HL-60/S4 treated with retinoic acid at 250 ng/mL for 4 days and 3 days (cell line): ENCODE data around the gene CA5B.
"Not testable (repeated sequence)": the region's sequence is repeated elsewhere in the genome, so short reads cannot be mapped to it uniquely, and the experiment has no call there.

Source experiments
- in situ Hi-C: fragments of 300-500 bp; cut with MboI; formaldehyde crosslinking; loops from 2 replicates; pipeline ENCODE4 v1.7.0; 2022; ENCODE audit warnings: low sequenced_read_pairs

CA5B gene

GRCh38 chrX:15737959-15738902 lies at the start of gene CA5B:
Gene CA5B (plus strand): TSS chrX:15738270. CDS start chrX:15750024, 11,754 bp downstream.
- in situ Hi-C loops = no loop called here

- in situ Hi-C loops = no loop called here
These were observed 43.1 kb upstream of the CA5B start for GRCh38 chrX:15694941-15695451.

GRCh38 chrX:15696516-15696915 lies 41.6 kb upstream of the CA5B start:
- in situ Hi-C loops = no loop called here

- in situ Hi-C loops = no loop called here
These were observed 35.3 kb upstream of the CA5B start for GRCh38 chrX:15702488-15703371.

- in situ Hi-C loops = not testable (repeated sequence)
These were observed 34.3 kb upstream of the CA5B start for GRCh38 chrX:15703809-15704208.

GRCh38 chrX:15704273-15704672 lies 33.8 kb upstream of the CA5B start:
- in situ Hi-C loops = not testable (repeated sequence)

- in situ Hi-C loops = no loop called here
These were observed 23.5 kb upstream of the CA5B start for GRCh38 chrX:15714529-15714928.

GRCh38 chrX:15718283-15718970 lies 19.6 kb upstream of the CA5B start:
- in situ Hi-C loops = no loop called here

- in situ Hi-C loops = no loop called here
These were observed 18.6 kb upstream of the CA5B start for GRCh38 chrX:15719324-15719968.

- in situ Hi-C loops = no loop called here
These were observed 16.2 kb upstream of the CA5B start for GRCh38 chrX:15721911-15722310.

GRCh38 chrX:15723887-15724517 lies 14.1 kb upstream of the CA5B start:
- in situ Hi-C loops = no loop called here

GRCh38 chrX:15724911-15725310 lies 13.2 kb upstream of the CA5B start:
- in situ Hi-C loops = no loop called here

GRCh38 chrX:15731368-15731767 lies 6.7 kb upstream of the CA5B start:
- in situ Hi-C loops = not testable (repeated sequence)

GRCh38 chrX:15737190-15737958 lies 696 bp upstream of the CA5B start:
- in situ Hi-C loops = no loop called here

- in situ Hi-C loops = no loop called here
These were observed 1.8 kb downstream of the CA5B start for GRCh38 chrX:15739886-15740285.

GRCh38 chrX:15744181-15744867 lies 6.3 kb downstream of the CA5B start:
- in situ Hi-C loops = no loop called here

GRCh38 chrX:15745179-15745578 lies 7.1 kb downstream of the CA5B start:
- in situ Hi-C loops = no loop called here

- in situ Hi-C loops = not testable (repeated sequence)
These were observed 8.6 kb downstream of the CA5B start for GRCh38 chrX:15746651-15747050.
